Stimulated activated CD8-positive, alpha-beta memory T cell treated with anti-CD3 and anti-CD28 coated beads, Interleukin-2, amount 100 ng/mL, for 48 hours (primary cell): ENCODE data around the gene NUDT11.
"Not testable (repeated sequence)": the region's sequence is repeated elsewhere in the genome, so short reads cannot be mapped to it uniquely, and the experiment has no call there.

Experiments used
- DNase-seq, 2 donors: peaks; one replicate each; pipeline ENCODE4 v3.0.0-alpha.2; 2020; ENCODE audit warnings: low read depth in 2 of 2

NUDT11 gene

DNA sequence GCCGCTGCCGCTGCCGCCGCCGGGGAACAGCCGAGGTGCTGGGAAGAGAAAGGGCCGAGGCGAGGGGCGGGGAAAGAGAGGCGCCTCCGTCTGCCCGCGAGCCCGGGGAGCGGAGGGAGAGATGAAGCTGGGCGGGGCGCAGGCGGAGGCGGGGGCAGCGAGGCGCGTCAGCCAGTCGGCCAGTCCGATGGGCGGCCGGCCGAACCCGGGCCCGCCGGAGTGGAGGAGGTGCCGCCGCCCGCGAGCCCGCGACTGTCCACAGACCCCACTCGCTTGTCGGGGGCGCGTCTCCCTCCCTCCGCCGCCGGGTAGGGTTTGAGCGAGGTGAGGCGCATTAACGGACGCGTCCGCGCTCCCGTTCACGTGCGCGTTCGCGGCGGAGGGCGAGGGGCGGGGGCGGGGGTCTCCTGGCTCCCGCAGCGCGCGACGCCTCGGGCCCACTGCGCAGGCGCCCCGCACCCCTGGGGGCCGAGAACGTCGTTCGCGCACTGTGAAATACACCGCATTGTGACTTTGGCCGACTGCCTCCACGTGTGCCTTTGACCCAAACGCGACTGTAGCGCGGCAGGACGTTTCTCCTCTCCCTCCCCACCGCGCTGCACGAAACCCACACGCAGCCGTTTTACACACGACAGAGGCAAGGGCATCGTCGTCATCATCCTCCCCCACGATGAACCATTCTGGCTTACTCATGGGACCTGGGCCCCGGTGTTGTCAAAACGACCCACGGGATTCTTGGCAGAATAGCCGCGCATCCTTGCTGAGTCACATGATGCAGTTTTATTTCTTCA lies at the start of gene NUDT11:
Gene NUDT11 (minus strand): TSS at position 92 of the 791 bp plus-strand sequence. CDS start 148 bp downstream, outside the sequence.
- peak in 1 of 2 donors; percentile 41 for DNase-seq

- no peak for DNase-seq
Observed at GRCh38 chrX:51520393-51520792, 24.0 kb upstream of the NUDT11 start.

DNA sequence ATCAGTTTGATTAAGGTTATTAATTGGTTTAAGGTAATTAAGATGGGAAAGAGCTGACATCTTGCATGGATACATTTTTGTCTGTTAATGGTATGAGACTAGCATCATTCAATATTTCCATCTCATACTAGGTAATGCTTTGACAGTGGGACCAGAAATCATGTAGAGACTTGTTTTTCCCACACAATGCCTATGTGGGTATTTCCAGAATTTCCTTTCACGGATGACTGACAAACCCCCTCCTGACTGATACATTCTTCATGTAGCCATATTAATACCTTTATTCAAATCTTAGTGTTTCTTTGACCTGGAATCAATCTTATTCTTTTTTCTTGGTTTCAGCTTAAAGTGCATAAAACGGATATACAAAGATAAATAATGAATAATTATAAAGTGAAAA lies 22.7 kb upstream of the NUDT11 start:
- DNase-seq = not testable (repeated sequence)

DNA sequence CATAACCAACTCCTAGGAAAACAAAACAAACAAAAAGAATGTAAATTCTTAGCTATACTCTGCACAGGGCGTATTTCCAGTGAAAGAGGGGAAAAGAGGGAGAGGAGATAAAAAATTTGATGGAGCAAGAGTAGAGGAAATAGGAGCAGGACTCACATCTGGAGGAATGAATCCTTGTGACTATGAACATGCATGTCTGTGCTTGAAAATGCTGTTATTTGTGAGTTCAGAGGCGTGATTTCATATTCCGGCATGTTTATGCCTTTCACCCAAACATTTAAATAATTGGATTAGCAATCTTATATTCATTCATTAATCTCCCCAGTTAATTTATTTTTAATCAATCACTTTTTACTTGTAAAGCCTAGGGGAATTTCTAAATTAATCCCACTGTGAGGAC lies 11.2 kb upstream of the NUDT11 start:
- no peak for DNase-seq

GRCh38 chrX:51495701-51496488 lies 497 bp downstream of the NUDT11 start:
- not testable (repeated sequence) for DNase-seq

DNA sequence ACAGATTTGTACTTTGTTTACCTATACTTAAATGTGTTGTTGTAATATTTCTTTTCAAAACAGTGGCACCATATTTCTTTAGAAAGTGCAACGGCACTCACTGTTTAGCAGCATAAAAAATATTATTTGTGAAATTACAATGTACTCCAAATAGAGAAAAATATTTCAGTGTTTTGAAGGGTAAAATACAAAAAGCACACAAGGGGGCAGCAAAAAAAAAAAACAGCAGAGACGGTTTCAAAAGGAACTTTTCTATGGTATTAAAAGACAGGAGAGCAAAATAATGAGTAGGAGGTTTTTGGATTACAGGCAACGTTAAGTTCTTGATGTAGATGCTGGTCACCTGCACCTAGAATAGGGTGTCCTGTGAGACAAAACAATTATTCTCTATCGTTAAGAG lies 2.0 kb downstream of the NUDT11 start:
- no peak for DNase-seq

DNA sequence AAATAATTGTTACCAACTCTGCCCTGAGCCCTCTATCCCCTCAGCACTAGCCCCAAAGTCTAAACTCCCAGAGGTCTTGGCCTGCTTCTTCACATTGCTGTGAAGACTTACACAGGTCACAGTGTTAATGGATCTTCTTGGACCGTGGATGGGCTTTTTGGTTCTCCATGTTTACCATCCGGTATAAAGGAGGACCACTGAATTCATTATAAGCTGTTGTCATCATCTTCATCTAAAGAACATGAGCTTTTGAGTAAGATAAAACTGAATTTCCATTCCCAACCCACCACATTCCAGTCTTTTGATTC lies 8.5 kb downstream of the NUDT11 start:
- no peak for DNase-seq

DNA sequence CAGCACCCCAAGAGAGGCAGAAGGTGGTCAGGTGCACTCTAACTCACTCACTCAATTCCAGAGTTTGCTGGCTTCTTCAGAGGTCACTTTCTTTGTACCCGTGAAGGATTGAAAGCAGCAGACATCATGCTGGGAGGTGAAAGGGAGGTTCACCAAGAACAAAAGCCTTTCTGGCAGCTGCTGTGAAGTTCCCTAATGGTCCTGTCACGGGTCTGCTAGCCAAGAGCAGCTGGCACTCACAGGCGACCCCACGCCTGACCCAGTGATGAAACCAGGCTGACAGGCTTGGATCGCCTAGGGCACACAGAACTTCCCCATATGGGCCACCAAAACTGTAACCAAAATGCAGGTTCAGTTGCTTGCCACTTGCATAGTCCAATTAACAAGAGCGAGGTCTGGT lies 11.8 kb downstream of the NUDT11 start:
- DNase-seq = no peak

GRCh38 chrX:51482411-51482810 lies 14.0 kb downstream of the NUDT11 start:
- not testable (repeated sequence) for DNase-seq

- DNase-seq = no peak
Observed at GRCh38 chrX:51476930-51477329, 19.5 kb downstream of the NUDT11 start.

GRCh38 chrX:51463322-51463721 lies 33.1 kb downstream of the NUDT11 start:
- no peak for DNase-seq

GRCh38 chrX:51461053-51462044 lies 35.0 kb downstream of the NUDT11 start:
- DNase-seq = no peak

DNA sequence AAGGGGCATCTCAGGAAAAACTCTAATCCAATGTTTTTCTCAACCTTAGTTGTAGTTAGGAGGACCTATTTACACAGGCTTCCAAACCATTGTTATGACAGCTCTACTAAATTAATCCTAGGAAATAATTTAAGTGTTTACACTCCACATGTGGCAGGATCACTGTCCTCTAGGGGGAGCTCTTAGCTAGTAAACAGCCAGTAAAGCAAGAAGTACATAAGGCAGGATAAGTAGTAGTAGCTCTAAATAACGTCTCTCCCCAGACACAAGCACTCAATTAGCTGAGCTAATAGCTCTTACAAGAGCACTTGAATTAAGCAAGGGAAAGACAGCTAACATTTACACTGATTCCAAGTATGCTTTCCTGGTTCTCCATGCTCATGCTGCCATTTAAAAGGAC lies 37.3 kb downstream of the NUDT11 start:
- no peak for DNase-seq

DNA sequence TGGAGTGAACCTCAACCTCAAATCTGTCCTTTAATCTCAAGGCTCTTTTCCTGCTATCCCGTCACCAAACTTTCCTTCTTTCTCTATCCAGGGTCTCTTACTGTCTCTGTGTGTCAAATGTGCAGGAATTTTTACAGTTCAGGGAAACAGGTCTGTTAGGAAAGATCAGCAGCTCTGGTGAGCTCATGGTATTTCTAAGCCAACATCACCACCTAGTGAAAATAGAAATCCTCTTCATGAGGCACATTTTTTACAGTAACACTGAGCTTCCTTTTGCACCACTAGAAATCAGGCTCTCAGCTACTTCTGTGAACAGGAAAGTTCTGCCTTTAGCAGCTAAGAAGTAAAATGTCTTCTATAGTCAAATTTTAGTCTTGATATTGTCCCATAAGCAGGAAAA lies 39.6 kb downstream of the NUDT11 start:
- no peak for DNase-seq

GRCh38 chrX:51456246-51456645 lies 40.1 kb downstream of the NUDT11 start:
- DNase-seq = no peak

DNA sequence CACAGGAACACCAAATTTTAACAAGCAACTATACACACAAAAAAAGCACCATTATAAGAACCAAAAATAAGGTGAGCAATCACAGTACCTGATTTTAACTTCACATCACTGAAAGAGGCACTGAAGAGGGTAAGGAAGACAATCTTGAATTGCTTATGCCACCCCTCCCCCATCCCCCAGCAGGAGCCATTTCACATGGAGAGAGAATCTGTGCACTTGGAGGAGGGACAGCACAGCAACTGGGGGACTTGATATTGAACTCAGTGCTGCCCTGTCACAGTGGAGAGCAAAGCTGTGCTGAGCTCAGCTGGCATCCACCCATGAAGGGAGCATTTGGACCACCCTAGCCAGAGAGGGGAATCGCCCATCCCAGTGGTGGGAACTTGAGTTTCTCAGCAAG lies 56.0 kb downstream of the NUDT11 start:
- DNase-seq = no peak
